HG03108 (cell line): ENCODE measurements around the gene DPF3.
"Not testable (repeated sequence)": the region's sequence is repeated elsewhere in the genome, so short reads cannot be mapped to it uniquely, and the experiment has no call there.

Experiments used
- ATAC-seq: cut with Tn5 transposase; IDR thresholded peaks from one replicate; pipeline ENCODE4 v1.9.1; 2021; ENCODE audit warnings: moderate library complexity; ENCODE audit not compliant: unreplicated experiment

Gene DPF3

GRCh38 chr14:72881543-72881942, 12.4 kb downstream of the DPF3 start:
- ATAC-seq = no peak

- no peak for ATAC-seq
These were observed 13.1 kb downstream of the DPF3 start for GRCh38 chr14:72880820-72881219.

DNA sequence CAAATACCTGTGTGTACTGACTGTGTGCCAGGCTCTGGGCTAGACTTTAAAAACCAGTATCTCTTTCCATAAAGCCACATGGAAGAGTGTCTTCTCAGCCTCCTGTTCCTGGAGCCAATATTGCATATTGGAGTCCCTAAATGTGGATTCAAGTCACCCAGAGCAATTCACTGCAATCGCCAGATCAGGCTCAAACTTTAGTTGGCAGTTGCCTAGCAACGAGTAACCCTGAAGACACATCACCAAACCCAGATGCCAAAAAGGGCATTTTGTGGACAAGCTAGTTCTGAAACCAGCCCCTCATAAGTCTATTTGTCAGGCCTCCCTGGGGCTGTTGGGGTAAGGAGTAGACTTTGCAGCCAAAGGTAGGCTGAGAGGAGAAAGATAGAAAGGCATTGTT, 13.7 kb downstream of the DPF3 start:
- no peak for ATAC-seq

- no peak for ATAC-seq
These were observed 14.5 kb downstream of the DPF3 start for GRCh38 chr14:72879431-72879830.

DNA sequence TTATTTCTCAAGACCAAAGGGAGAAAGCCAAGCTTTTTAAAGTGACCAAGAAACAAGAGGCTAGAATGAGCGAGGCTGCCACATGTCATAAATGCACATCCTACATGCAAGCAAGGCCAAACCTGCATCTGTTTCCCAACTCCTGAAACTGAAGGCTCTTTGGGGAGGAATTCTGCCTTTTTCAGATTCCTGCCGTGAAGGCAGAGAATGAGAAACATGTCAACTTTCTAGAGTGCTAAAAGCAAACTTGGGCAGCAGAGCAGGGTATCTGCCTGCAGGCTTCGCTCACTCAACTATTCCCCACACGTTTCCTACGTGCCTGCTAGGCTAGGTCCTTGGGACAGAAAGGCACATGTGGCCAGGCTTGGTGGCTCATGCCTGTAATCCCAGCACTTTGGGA, 15.2 kb downstream of the DPF3 start:
- no peak for ATAC-seq

GRCh38 chr14:72876710-72877063, 17.2 kb downstream of the DPF3 start:
- no peak for ATAC-seq

- no peak for ATAC-seq
These were observed 17.7 kb downstream of the DPF3 start for GRCh38 chr14:72876005-72876709.

DNA sequence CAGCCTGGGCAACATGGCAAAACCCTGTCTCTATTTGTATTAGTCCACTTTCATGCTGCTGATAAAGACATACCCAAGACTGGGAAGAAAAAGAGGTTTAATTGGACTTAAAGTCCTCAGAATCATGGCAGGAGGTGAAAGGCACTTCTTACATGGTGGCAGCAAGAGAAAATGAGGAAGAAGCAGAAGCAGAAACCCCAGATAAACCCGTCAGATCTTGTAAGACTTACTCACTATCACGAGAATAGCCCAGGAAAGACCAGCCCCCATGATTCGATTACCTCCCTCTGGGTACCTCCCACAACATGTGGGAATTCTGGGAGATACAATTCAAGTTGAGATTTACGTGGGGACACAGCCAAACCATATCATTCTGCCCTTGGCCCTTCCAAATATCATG, 23.0 kb downstream of the DPF3 start:
- not testable (repeated sequence) for ATAC-seq

DNA sequence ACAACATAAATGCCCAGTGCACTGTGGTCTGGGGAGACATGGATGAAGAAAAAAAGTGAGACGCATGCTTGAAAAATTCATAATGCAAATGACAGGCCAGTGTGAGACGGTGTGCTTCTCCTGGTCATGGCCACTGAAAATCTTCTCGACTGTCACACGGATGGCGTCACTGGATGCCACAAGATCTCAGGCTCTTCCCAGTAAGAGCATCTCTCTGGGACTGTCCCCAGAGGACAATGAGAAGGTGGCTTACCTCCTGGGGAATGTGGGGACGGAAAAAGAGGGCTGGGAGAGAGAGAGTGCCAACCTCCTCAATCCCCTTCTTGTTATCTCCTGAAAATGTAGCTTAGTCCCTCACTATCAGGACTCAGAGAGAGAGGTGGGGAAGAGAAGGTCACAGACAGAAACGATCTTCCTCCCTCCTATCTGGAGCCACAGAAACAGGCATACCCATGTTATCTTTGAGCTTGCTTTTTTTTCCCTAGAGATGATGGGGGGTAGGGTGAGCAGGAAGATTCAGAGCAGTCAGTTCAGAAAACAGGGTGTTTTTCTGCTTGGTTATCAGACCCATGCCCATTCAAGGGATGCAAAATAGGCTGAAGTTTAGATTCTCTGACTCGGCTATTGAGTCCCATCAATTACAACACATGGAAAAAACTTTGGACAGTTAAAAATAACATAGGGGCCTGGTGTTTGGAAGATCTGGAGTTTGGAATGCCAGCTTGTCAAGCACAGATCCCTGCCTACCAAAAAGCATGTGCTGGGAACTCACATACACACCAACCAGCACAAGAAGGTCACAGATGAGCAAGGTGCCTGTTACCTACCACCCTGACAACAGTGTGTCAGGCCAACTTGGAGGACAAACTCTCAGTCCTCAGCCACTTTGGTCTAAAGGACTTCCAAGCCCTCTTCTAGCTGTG, 24.2 kb downstream of the DPF3 start:
- no peak for ATAC-seq

GRCh38 chr14:72868500-72868899, 25.4 kb downstream of the DPF3 start:
- no peak for ATAC-seq

DNA sequence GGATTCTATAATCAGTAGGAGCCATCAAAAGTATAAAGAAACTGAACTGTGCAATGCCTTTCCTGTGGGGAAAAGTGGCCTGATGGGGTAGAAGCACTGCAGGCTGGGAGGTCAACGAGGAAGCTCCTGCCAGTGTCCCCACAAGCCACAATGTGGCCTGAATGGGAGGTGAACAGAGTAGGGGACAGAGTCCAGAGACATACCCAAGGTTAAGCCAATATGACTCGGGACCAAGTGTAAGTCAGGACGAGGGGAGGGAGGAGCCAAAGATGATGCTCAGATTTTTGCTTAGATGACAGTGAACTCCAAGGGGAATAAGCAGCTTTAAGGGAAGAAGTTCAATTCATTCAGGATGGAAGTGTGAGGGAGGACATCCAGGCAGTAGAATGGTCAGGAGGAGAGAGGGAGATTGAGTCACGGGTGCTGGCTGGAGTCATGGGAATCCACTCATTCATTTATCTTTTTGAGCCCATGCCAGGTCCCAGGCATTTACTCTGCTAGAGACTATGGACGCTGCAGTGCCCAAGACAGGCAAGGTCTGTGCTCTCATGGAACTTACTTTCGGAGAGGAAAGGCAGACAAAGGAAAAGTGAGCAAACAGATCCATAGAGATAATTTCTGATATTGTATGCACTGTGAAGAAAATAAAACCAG, 29.1 kb downstream of the DPF3 start:
- no peak for ATAC-seq

DNA sequence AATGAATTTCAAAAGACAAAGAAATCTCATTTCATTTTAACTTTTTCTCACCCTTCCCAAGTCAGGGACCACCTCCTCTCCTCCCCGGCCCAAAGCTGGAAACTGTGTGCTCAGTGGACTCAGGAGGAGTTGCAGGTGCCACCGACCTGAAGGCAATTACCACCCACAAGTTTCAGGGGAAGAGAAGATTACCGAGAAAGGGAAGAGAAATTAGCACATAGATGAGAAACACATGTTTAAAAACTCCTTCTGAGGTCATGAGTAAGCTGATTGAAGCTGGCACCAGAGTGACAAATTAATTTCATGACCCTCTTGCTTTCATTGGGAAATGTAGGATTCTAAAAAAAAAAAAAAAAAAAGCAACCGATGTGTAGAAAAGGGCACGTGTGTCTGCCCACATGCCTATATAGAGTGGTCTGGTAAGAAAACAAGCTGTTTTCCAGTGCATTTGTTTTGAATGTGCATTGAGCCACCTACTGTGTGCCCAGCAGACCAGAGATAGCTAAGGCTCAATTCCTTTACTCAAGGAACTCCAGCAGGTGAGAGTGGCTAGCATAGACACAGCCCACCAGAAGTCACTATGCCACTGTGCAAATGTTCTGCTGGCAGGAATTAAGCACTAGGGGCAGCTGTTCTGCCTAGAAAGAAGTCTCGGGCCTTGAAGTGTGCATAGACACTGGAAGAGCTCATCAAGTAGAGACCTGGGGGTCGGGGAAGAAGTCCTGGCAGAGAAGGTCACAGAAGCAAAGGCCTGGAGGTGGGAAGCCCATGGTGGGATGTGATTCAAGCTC, 30.5 kb downstream of the DPF3 start:
- no peak for ATAC-seq

- ATAC-seq = no peak
These were observed 37.2 kb downstream of the DPF3 start for GRCh38 chr14:72856530-72857266.

DNA sequence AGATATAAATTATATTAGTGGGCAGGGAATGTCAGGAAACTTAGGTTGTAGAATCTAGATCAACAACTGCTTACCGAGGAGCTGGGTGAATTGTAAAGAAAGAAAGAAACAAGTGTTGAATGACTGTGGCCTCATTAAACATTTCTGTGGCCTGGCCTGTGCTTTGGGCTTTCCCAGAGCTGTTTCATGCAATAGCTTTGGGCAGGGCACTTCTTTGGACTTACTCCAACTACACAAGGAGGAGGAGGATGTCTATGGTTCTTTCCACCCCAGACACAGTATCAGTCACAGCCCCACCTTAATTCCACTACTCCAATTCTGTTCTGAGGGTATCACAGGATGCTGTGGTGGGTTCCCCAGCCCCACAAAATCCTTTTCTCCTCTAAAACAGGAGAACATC, 38.0 kb downstream of the DPF3 start:
- no peak for ATAC-seq

- ATAC-seq = no peak
These were observed 41.7 kb downstream of the DPF3 start for GRCh38 chr14:72852194-72852593.

DNA sequence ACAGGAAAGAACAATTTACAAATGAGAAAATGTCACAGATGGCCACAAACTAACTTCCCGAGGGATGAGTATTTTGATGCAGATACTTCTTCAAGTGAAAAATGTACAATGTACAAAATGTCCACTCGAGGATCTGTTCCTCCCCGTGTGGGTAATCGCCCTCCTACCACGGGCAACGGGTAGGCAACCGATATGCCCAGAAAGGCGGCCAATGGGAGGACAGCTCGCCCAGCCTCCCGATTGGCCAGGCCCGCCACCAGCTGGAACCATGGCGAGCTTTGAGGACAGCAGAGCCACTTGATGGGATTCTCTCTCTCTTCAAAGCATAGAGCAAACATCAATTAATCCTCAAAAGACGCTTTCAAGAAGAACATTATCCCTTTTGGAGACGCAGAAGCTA, 42.3 kb downstream of the DPF3 start:
- ATAC-seq = no peak

GRCh38 chr14:72850360-72850759, 43.5 kb downstream of the DPF3 start:
- no peak for ATAC-seq

- no peak for ATAC-seq
These were observed 44.7 kb downstream of the DPF3 start for GRCh38 chr14:72849222-72849621.

- ATAC-seq = no peak
These were observed 46.2 kb downstream of the DPF3 start for GRCh38 chr14:72847721-72848120.

- ATAC-seq = no peak
These were observed 48.2 kb downstream of the DPF3 start for GRCh38 chr14:72845683-72846082.
